Measurements from ENCODE around the gene KLHL18. TPM values are rescaled to one million over a fixed set of nuclear protein-coding genes. Genes with fewer than 3 reads are reported as not detected.
"Not testable (repeated sequence)": the region's sequence is repeated elsewhere in the genome, so short reads cannot be mapped to it uniquely, and the experiment has no call there.

KLHL18 gene
- polyA plus RNA-seq, 10 donors, result 12.2 to 16.8 (median 14.2) TPM

- no peak for DNase-seq
Observed at GRCh38 chr3:47355010-47355409, 72.3 kb downstream of the KLHL18 start.

GRCh38 chr3:47356201-47356600 lies 73.5 kb downstream of the KLHL18 start:
- no peak for DNase-seq

GRCh38 chr3:47359323-47359722 lies 76.6 kb downstream of the KLHL18 start:
- no peak for DNase-seq

- DNase-seq, result not testable (repeated sequence)
Observed at GRCh38 chr3:47360110-47360517, 77.4 kb downstream of the KLHL18 start.

- no peak for DNase-seq
Observed at GRCh38 chr3:47362701-47363100, 80.0 kb downstream of the KLHL18 start.

GRCh38 chr3:47365213-47366153 lies 82.7 kb downstream of the KLHL18 start:
- DNase-seq, result peak; percentile 39 to 80 (median 46)

- DNase-seq, result no peak
Observed at GRCh38 chr3:47366833-47367232, 84.1 kb downstream of the KLHL18 start.

GRCh38 chr3:47367631-47368030 lies 84.9 kb downstream of the KLHL18 start:
- no peak for DNase-seq

- not testable (repeated sequence) for DNase-seq
Observed at GRCh38 chr3:47370020-47370419, 87.3 kb downstream of the KLHL18 start.

GRCh38 chr3:47370887-47371697 lies 88.3 kb downstream of the KLHL18 start:
- no peak for DNase-seq

GRCh38 chr3:47374587-47374986 lies 91.8 kb downstream of the KLHL18 start:
- DNase-seq, result no peak

GRCh38 chr3:47376393-47376792 lies 93.6 kb downstream of the KLHL18 start:
- no peak for DNase-seq

- DNase-seq, result no peak
Observed at GRCh38 chr3:47377186-47377585, 94.4 kb downstream of the KLHL18 start.

- no peak for DNase-seq
Observed at GRCh38 chr3:47378869-47379268, 96.1 kb downstream of the KLHL18 start.

- no peak for DNase-seq
Observed at GRCh38 chr3:47379411-47379899, 96.7 kb downstream of the KLHL18 start.

GRCh38 chr3:47380026-47380600 lies 97.4 kb downstream of the KLHL18 start:
- no peak for DNase-seq

- peak; percentile 99 to 100 (median 100) for DNase-seq
Observed at GRCh38 chr3:47380601-47381316, 98.0 kb downstream of the KLHL18 start, which contains the start of gene PTPN23. TSS of gene PTPN23 (plus strand) at chr3:47381021. CDS start at chr3:47381097, 76 bp downstream.

- peak; percentile 86 to 96 (median 91) for DNase-seq
Observed at GRCh38 chr3:47381317-47382157, 98.8 kb downstream of the KLHL18 start.

GRCh38 chr3:47384425-47384824 lies 101.7 kb downstream of the KLHL18 start:
- no peak for DNase-seq

- no peak for DNase-seq
Observed at GRCh38 chr3:47385007-47385406, 102.3 kb downstream of the KLHL18 start.
